Loucy (cell line): ENCODE data around the gene CD109.

Source experiments
- H2AFZ ChIP-seq: fragments of 200-600 bp; sonication (generic); 2 replicates; pipeline ENCODE4 v1.6.0; 2016; ENCODE audit warnings: antibody characterized with exemption, mild to moderate bottlenecking, low read length, moderate library complexity
- H3F3A ChIP-seq: fragments of 200-600 bp; 2 replicates; pipeline ENCODE4 v1.6.0; 2016; ENCODE audit warnings: antibody characterized with exemption, low read depth, mild to moderate bottlenecking
- H3K27me3 ChIP-seq: fragments of 200-600 bp; sonication (generic); 2 replicates; pipeline ENCODE4 v1.6.1; 2014; ENCODE audit warnings: low read length, mild to moderate bottlenecking; ENCODE audit not compliant: insufficient read depth, poor library complexity, severe bottlenecking
- H3K36me3 ChIP-seq: fragments of 200-600 bp; sonication (generic); 2 replicates; pipeline ENCODE4 v1.6.1; 2016; ENCODE audit warnings: low read length; ENCODE audit not compliant: insufficient read depth
- H3K4me1 ChIP-seq: fragments of 200-600 bp; sonication (generic); 2 replicates; pipeline ENCODE4 v1.5.1; 2014; ENCODE audit warnings: low read length, mild to moderate bottlenecking; ENCODE audit not compliant: insufficient read depth, poor library complexity, severe bottlenecking
- H3K4me2 ChIP-seq: fragments of 200-600 bp; sonication (generic); 2 replicates; pipeline ENCODE4 v1.6.0; 2014; ENCODE audit warnings: antibody characterized with exemption, low read length, low read depth, mild to moderate bottlenecking; ENCODE audit not compliant: poor library complexity, severe bottlenecking
- H3K4me3 ChIP-seq: fragments of 200-600 bp; sonication (generic); 2 replicates; pipeline ENCODE4 v1.5.1; 2014; ENCODE audit warnings: low read length, mild to moderate bottlenecking, mixed read lengths; ENCODE audit not compliant: poor library complexity, severe bottlenecking
- H3K79me2 ChIP-seq: fragments of 200-600 bp; sonication (generic); 2 replicates; pipeline ENCODE4 v1.6.1; 2014; ENCODE audit warnings: low read length; ENCODE audit not compliant: insufficient read depth
- H3K9ac ChIP-seq: fragments of 200-600 bp; sonication (generic); 2 replicates; pipeline ENCODE4 v1.6.0; 2014; ENCODE audit warnings: mild to moderate bottlenecking, low read depth, low read length, moderate library complexity; ENCODE audit not compliant: poor library complexity, severe bottlenecking
- H3K9me2 ChIP-seq: fragments of 200-600 bp; sonication (generic); replicated peaks from 2 replicates; pipeline ENCODE4 v1.6.1; 2016; ENCODE audit warnings: low read depth, low read length, mixed read lengths
- H3K9me3 ChIP-seq: fragments of 200-600 bp; sonication (generic); 2 replicates; pipeline ENCODE4 v1.6.1; 2014; ENCODE audit warnings: mild to moderate bottlenecking, antibody characterized with exemption, low read length, low read depth; ENCODE audit not compliant: insufficient read depth
- H4K20me1 ChIP-seq: fragments of 200-600 bp; sonication (generic); 2 replicates; pipeline ENCODE4 v1.6.0; 2014; ENCODE audit warnings: antibody characterized with exemption, low read length, mild to moderate bottlenecking; ENCODE audit not compliant: insufficient read depth, poor library complexity, severe bottlenecking
- EZH2phosphoT487 ChIP-seq: fragments of 200-600 bp; IDR thresholded peaks from 2 replicates; pipeline ENCODE4 v1.6.1; 2018; ENCODE audit warnings: antibody characterized with exemption, mild to moderate bottlenecking, moderate library complexity, borderline replicate concordance
- TF ChIP-seq, protein P1 (sequence below): fragments of 200-600 bp; sonication (generic); conservative IDR thresholded peaks from 2 replicates; pipeline ENCODE4 v1.5.1; 2014; ENCODE audit warnings: mild to moderate bottlenecking, antibody characterized with exemption, low read length

CD109 gene

DNA sequence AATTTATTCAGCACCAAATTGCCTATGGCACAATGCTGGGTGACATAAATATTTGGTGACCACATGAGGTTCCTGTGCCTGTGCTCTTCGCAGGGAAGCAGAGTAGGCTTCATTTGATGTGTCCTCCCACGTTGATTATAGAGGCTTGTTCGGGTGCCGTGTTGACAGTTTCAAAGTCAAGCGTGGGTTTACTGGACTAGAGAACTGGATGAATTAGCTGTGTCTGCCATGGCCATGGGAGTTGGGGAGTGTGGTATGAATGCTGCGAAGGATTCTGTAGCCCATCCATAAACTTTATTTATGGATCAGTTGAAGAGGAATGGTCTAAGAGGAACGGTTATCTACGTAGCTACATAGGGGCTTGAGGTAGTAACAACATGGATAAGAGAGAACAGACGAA, 11.0 kb downstream of the CD109 start:
- Histone ChIP-seq H3F3A (no peaks in the 10 kb centered on the region), H3K4me1 (peaks cover 36% of the 10 kb centered on the region), H2AFZ (no peak overlapping the region), H3K27me3 (no peaks in the 10 kb centered on the region), H3K4me3 (no peak overlapping the region), H3K4me2 (no peak overlapping the region), H3K79me2 (peaks cover 3% of the 10 kb centered on the region; the same call in 1 of the 2 replicates), H3K9me3 (no peaks in the 10 kb centered on the region), H3K9ac (no peak overlapping the region), H3K36me3 (peaks cover 14% of the 10 kb centered on the region; the same call in 1 of the 2 replicates), H4K20me1 (no peaks in the 10 kb centered on the region), H3K9me2 (no peaks in the 10 kb centered on the region)
- no peak for TF ChIP-seq EZH2phosphoT487
- TF ChIP-seq, protein P1, sequence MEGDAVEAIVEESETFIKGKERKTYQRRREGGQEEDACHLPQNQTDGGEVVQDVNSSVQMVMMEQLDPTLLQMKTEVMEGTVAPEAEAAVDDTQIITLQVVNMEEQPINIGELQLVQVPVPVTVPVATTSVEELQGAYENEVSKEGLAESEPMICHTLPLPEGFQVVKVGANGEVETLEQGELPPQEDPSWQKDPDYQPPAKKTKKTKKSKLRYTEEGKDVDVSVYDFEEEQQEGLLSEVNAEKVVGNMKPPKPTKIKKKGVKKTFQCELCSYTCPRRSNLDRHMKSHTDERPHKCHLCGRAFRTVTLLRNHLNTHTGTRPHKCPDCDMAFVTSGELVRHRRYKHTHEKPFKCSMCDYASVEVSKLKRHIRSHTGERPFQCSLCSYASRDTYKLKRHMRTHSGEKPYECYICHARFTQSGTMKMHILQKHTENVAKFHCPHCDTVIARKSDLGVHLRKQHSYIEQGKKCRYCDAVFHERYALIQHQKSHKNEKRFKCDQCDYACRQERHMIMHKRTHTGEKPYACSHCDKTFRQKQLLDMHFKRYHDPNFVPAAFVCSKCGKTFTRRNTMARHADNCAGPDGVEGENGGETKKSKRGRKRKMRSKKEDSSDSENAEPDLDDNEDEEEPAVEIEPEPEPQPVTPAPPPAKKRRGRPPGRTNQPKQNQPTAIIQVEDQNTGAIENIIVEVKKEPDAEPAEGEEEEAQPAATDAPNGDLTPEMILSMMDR, result no peak

DNA sequence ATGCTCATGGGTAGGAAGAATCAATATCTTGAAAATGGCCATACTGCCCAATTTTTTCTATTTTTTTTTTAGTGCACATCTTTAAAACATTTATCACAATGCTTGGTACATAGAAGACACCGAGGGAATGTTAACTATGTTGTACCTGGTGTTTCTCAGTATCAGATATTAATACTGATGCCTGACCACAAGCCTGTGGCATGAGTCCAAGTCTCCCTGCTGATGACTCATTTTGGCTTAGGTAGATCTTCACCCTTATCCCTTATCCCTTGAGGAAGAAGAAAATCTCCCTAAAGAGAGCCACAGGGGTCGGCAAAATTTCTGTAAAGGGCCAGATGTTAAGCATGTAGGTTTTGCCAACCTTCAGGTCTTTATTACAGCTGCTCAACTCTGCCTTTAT, 14.5 kb downstream of the CD109 start:
- Histone ChIP-seq H3K4me2 (peak overlapping the region; percentile 10), H3K79me2 (peaks cover 4% of the 10 kb centered on the region; the same call in 1 of the 2 replicates), H3F3A (peaks cover 7% of the 10 kb centered on the region; the same call in 1 of the 2 replicates), H3K36me3 (no peaks in the 10 kb centered on the region), H2AFZ (no peak overlapping the region), H3K4me3 (no peak overlapping the region), H3K9ac (peak overlapping the region; percentile 47), H3K4me1 (peaks cover 64% of the 10 kb centered on the region), H4K20me1 (no peaks in the 10 kb centered on the region), H3K9me3 (no peaks in the 10 kb centered on the region), H3K9me2 (no peaks in the 10 kb centered on the region), H3K27me3 (no peaks in the 10 kb centered on the region)
- TF ChIP-seq EZH2phosphoT487, result no peak
- TF ChIP-seq, protein P1, result no peak

DNA sequence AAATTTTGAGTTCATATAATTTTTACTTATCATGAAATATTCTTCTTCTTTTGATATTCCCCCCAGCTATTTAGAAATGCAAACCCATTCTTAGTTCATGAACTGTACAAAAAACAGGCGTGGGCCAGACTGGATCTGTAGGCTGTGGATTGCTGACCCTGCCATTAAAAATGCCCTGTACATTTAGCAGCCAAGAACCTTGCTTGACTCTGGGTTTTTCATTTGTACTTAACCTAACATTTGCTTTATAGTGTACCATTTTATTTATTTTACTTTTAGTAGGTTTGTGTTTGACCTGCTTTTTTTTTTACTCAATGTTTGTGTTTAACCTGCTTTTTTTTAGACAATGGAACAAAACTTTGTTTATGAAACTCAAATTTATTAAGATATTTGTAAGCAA, 14.9 kb downstream of the CD109 start:
- Histone ChIP-seq H3K4me1 (peaks cover 64% of the 10 kb centered on the region), H3K4me3 (no peak overlapping the region), H3K36me3 (no peaks in the 10 kb centered on the region), H3K9ac (peak overlapping the region; percentile 47), H2AFZ (no peak overlapping the region), H3K9me2 (no peaks in the 10 kb centered on the region), H3K27me3 (no peaks in the 10 kb centered on the region), H3K4me2 (peak overlapping the region; percentile 10), H4K20me1 (no peaks in the 10 kb centered on the region), H3K79me2 (peaks cover 4% of the 10 kb centered on the region; the same call in 1 of the 2 replicates), H3F3A (peaks cover 7% of the 10 kb centered on the region; the same call in 1 of the 2 replicates), H3K9me3 (no peaks in the 10 kb centered on the region)
- TF ChIP-seq EZH2phosphoT487, result no peak
- TF ChIP-seq, protein P1, result no peak
